Esophagus muscularis mucosa (tissue), 4 donors: Measurements from ENCODE around the gene TRAP1. TPM values are rescaled to one million over a fixed set of nuclear protein-coding genes. Genes with fewer than 3 reads are reported as not detected.

Source experiments
- DNase-seq: peaks from one replicate; pipeline ENCODE4 v3.0.0-alpha.2; 2017; ENCODE audit errors: extremely low spot score
- H3K27ac ChIP-seq, 4 donors: fragments of 200-600 bp; sonication (generic); replicated peaks in 1 of 4; 1 replicate in 3 of 4; 2 replicates in 1 of 4; pipeline ENCODE4 v1.5.1; 2016 to 2019; ENCODE audit warnings: mild to moderate bottlenecking in 1 of 4
- H3K27me3 ChIP-seq, 4 donors: fragments of 200-600 bp; sonication (generic); one replicate each; pipeline versions ENCODE4 v1.5.1 to v1.6.0; 2016 to 2019
- H3K36me3 ChIP-seq, 4 donors: fragments of 200-600 bp; sonication (generic); one replicate each; pipeline ENCODE4 v1.5.1; 2016 to 2019
- H3K4me1 ChIP-seq, 4 donors: fragments of 200-600 bp; sonication (generic); one replicate each; pipeline ENCODE4 v1.5.1; 2016 to 2019
- H3K4me3 ChIP-seq, 4 donors: fragments of 200-600 bp; sonication (generic); 1 replicate in 2 of 4; 2 replicates in 2 of 4; pipeline ENCODE4 v1.5.1; 2016 to 2019; ENCODE audit warnings: mild to moderate bottlenecking in 4 of 4, moderate library complexity in 1 of 4
- H3K9me3 ChIP-seq, 4 donors: fragments of 200-600 bp; sonication (generic); 1 replicate in 3 of 4; 2 replicates in 1 of 4; pipeline ENCODE4 v1.5.1; 2016 to 2019
- CTCF ChIP-seq, 3 experiments: fragments of 200-600 bp in 2 of 3; fragments of 450-650 bp in 1 of 3; sonication (generic) in 2 of 3; IDR thresholded peaks; one replicate each; pipeline ENCODE4 v1.5.1; 2017 to 2019; ENCODE audit warnings: antibody characterized with exemption in 3 of 3, mild to moderate bottlenecking in 2 of 3, moderate library complexity in 1 of 3
- EP300 ChIP-seq: sonication (generic); formaldehyde crosslinking; IDR thresholded peaks from one replicate; pipeline ENCODE4 v1.6.1; 2017; ENCODE audit warnings: antibody characterized with exemption
- POLR2A ChIP-seq: fragments of 450-650 bp; IDR thresholded peaks from one replicate; pipeline ENCODE4 v1.6.1; 2017; ENCODE audit warnings: antibody characterized with exemption, moderate library complexity, mild to moderate bottlenecking, low read depth
- POLR2AphosphoS5 ChIP-seq, 2 donors: sonication (generic); formaldehyde crosslinking; IDR thresholded peaks; one replicate each; pipeline ENCODE4 v1.6.1; 2017; ENCODE audit warnings: antibody characterized with exemption in 2 of 2
- WGBS: methylation state at CpG from one replicate; pipeline ENCODE4 v1.1.5; 2018; 5-methylcytosine and 5-hydroxymethylcytosine counted together
- intact Hi-C: fragments of 100-400 bp; cut with DNase I; formaldehyde crosslinking; loops from one replicate; pipeline ENCODE4 v1.15.1; 2023
- total RNA-seq, 4 donors: library from RNA; depleted of rRNA; stranded (reverse); fragments of >200 nt; gene quantifications; one replicate each; pipeline versions ENCODE4 v1.1.0 to v1.2.1, GENCODE V29; 2016

TRAP1 gene
- total RNA-seq, 4 donors from 2014 or later: 43.6 to 63.7 (median 46.8) TPM

DNA sequence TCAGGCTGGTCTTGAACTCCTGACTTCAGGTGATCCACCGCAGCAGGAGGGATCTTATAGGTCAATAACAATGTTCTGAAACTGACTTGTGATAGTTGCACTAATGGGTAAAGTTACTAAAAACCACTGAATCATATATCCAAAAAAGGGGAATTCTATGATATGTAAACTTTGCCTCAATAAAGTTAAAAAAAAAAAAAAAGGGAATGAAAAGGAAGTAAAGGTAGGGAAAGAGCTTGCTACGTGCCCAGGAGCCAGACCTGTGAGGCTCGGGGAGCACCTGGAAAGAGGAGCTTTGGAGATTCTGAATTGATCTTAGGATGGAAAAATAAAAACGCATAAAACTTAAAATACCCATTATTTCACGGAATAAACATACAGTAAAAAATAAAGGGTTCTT lies 20.8 kb upstream of the TRAP1 start:
- no peak overlapping the region for H3K27ac ChIP-seq
- TF ChIP-seq POLR2A (no peak), POLR2AphosphoS5 (IDR thresholded peaks at IDR 0.05) (no peak)
- H3K27me3 ChIP-seq: no peaks in the 10 kb centered on the region
- no peak for DNase-seq
- 95% methylated on average over 5 of the region's 5 CpGs for WGBS
- no peaks in the 10 kb centered on the region for H3K4me1 ChIP-seq
- H3K9me3 ChIP-seq: no peaks in the 10 kb centered on the region
- no peak overlapping the region for H3K4me3 ChIP-seq
- peaks cover 94 to 100% (median 99%) of the 10 kb centered on the region in 4 donors for H3K36me3 ChIP-seq
- intact Hi-C loops: no loop called here

- WGBS: 85% methylated on average over 8 of the region's 8 CpGs
- TF ChIP-seq POLR2AphosphoS5 (IDR thresholded peaks at IDR 0.05) (no peak), POLR2A (no peak), EP300 (no peak), CTCF (IDR thresholded peaks at IDR 0.05) (no peak)
These were observed 19.9 kb upstream of the TRAP1 start for GRCh38 chr16:3737181-3737580.

DNA sequence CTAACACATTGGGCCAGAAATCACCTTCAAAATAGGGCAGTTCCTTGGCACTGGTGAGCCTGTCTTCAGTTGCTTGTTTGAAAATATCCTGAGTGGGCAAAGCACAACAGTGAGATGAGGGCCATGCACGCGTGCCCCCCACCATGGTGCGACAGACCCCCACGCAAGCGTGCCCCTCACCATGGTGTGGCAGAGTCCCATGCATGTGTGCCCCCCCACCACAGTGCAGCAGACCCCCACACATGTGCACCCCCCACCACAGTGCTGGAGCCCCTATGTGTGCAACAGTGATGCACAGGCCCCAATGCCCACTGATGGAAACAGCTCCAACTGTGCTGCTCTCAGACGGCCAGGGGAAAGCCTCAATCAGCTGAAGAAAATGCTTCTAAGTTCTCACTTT lies 18.8 kb upstream of the TRAP1 start:
- Histone ChIP-seq H3K9me3 (no peaks in the 10 kb centered on the region), H3K27me3 (no peaks in the 10 kb centered on the region), H3K4me3 (no peak overlapping the region), H3K4me1 (no peaks in the 10 kb centered on the region), H3K36me3 (peaks cover 90 to 100% (median 99%) of the 10 kb centered on the region in 4 donors), H3K27ac (no peak overlapping the region)
- no peak for TF ChIP-seq POLR2A
- no peak for TF ChIP-seq CTCF (IDR thresholded peaks at IDR 0.05)
- TF ChIP-seq POLR2AphosphoS5 (IDR thresholded peaks at IDR 0.05): no peak
- TF ChIP-seq EP300: no peak
- intact Hi-C loops: no loop called here
- no peak for DNase-seq
- WGBS: 89% methylated on average over 3 of the region's 6 CpGs

More at GRCh38 chr16:3737181-3737580, 19.9 kb upstream of the TRAP1 start:
- Histone ChIP-seq H3K36me3 (peaks cover 90 to 100% (median 99%) of the 10 kb centered on the region in 4 donors), H3K27ac (no peak overlapping the region), H3K9me3 (no peaks in the 10 kb centered on the region), H3K4me1 (no peaks in the 10 kb centered on the region), H3K27me3 (no peaks in the 10 kb centered on the region), H3K4me3 (no peak overlapping the region)
- no peak for DNase-seq
- intact Hi-C loops: no loop called here

DNA sequence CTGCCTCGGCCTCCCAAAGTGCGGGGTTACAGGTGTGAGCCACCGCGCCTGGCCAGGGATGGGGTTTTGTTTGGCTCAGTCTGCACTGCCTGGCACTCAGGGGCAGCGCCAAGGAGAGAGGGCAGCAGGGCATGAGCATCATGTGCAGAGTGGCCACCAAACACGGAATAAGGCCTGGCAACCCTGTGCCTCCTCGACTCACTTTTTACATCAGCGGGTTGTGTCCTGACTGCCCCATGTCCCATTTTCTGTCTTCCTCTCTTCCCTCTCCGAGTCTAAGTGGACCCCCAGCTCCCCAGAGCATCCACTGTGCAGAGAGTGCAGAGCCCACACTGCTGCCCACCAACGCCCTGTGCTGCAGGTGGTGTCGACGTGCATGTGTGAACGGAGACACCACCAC lies 18.2 kb upstream of the TRAP1 start:
- H3K36me3 ChIP-seq: peaks cover 90 to 100% (median 99%) of the 10 kb centered on the region in 4 donors
- no peaks in the 10 kb centered on the region for H3K27me3 ChIP-seq
- no peak overlapping the region for H3K4me3 ChIP-seq
- no peak for DNase-seq
- H3K27ac ChIP-seq: no peak overlapping the region
- TF ChIP-seq POLR2A: no peak
- TF ChIP-seq CTCF (IDR thresholded peaks at IDR 0.05): no peak
- no peak for TF ChIP-seq EP300
- TF ChIP-seq POLR2AphosphoS5 (IDR thresholded peaks at IDR 0.05): no peak
- 94% methylated on average over 13 of the region's 13 CpGs for WGBS
- intact Hi-C loops: no loop called here
- H3K9me3 ChIP-seq: no peaks in the 10 kb centered on the region
- no peaks in the 10 kb centered on the region for H3K4me1 ChIP-seq

GRCh38 chr16:3734758-3735221 lies 17.5 kb upstream of the TRAP1 start:
- no peak for DNase-seq
- WGBS: 93% methylated on average over 24 of the region's 25 CpGs

More at GRCh38 chr16:3734758-3735221, 17.5 kb upstream of the TRAP1 start:
- H3K4me1 ChIP-seq: no peaks in the 10 kb centered on the region
- peaks cover 90 to 100% (median 99%) of the 10 kb centered on the region in 4 donors for H3K36me3 ChIP-seq
- no peaks in the 10 kb centered on the region for H3K9me3 ChIP-seq
- TF ChIP-seq POLR2A (no peak), CTCF (IDR thresholded peaks at IDR 0.05) (no peak), EP300 (no peak), POLR2AphosphoS5 (IDR thresholded peaks at IDR 0.05) (no peak)
- no peak overlapping the region for H3K27ac ChIP-seq
- H3K27me3 ChIP-seq: no peaks in the 10 kb centered on the region
- no peak overlapping the region for H3K4me3 ChIP-seq
- intact Hi-C loops: no loop called here
